ENCODE results near the gene IL1R2. TPM values are rescaled to one million over a fixed set of nuclear protein-coding genes. Genes with fewer than 3 reads are reported as not detected.
A peak's percentile ranks its signal among the peaks of the same experiment; 100 is the strongest.

Gene IL1R2
- total RNA-seq, 1 experiment from 2014 or later = 4.3 TPM

GRCh38 chr2:102041351-102041750, 49.6 kb downstream of the IL1R2 start:
- peak; percentile 54 for DNase-seq (ENCODE audit: low read depth)

- DNase-seq (ENCODE audit: low read depth) = no peak
Measured at GRCh38 chr2:102042196-102043081, 50.7 kb downstream of the IL1R2 start.

GRCh38 chr2:102043560-102043959, 51.8 kb downstream of the IL1R2 start:
- DNase-seq (ENCODE audit: low read depth) = no peak

GRCh38 chr2:102044235-102044896, 52.6 kb downstream of the IL1R2 start:
- no peak for DNase-seq (ENCODE audit: low read depth)

GRCh38 chr2:102044967-102045489, 53.3 kb downstream of the IL1R2 start:
- no peak for DNase-seq (ENCODE audit: low read depth)

- DNase-seq (ENCODE audit: low read depth) = no peak
Measured at GRCh38 chr2:102045697-102046096, 53.9 kb downstream of the IL1R2 start.

- peak; percentile 54 for DNase-seq (ENCODE audit: low read depth)
Measured at GRCh38 chr2:102046135-102046986, 54.6 kb downstream of the IL1R2 start.

GRCh38 chr2:102048465-102048864, 56.7 kb downstream of the IL1R2 start:
- DNase-seq (ENCODE audit: low read depth) = peak; percentile 69

GRCh38 chr2:102049756-102050443, 58.1 kb downstream of the IL1R2 start:
- peak; percentile 48 for DNase-seq (ENCODE audit: low read depth)

- peak; percentile 88 for DNase-seq (ENCODE audit: low read depth)
Measured at GRCh38 chr2:102050854-102051391, 59.2 kb downstream of the IL1R2 start.

GRCh38 chr2:102051692-102052277, 60.0 kb downstream of the IL1R2 start:
- DNase-seq (ENCODE audit: low read depth) = peak; percentile 77

- DNase-seq (ENCODE audit: low read depth) = no peak
Measured at GRCh38 chr2:102052365-102052764, 60.6 kb downstream of the IL1R2 start.

- DNase-seq (ENCODE audit: low read depth) = no peak
Measured at GRCh38 chr2:102053096-102053495, 61.3 kb downstream of the IL1R2 start.

GRCh38 chr2:102055346-102055990, 63.7 kb downstream of the IL1R2 start:
- no peak for DNase-seq (ENCODE audit: low read depth)

GRCh38 chr2:102056079-102056581, 64.4 kb downstream of the IL1R2 start:
- no peak for DNase-seq (ENCODE audit: low read depth)

GRCh38 chr2:102057502-102058292, 65.9 kb downstream of the IL1R2 start:
- DNase-seq (ENCODE audit: low read depth) = peak; percentile 83

GRCh38 chr2:102058293-102058833, 66.6 kb downstream of the IL1R2 start:
- DNase-seq (ENCODE audit: low read depth) = no peak

- DNase-seq (ENCODE audit: low read depth) = peak; percentile 75
Measured at GRCh38 chr2:102059151-102059550, 67.4 kb downstream of the IL1R2 start.

GRCh38 chr2:102060047-102060446, 68.3 kb downstream of the IL1R2 start:
- DNase-seq (ENCODE audit: low read depth) = no peak
